HepG2 (cell line): ENCODE data around the gene HSPB8. TPM values are rescaled to one million over a fixed set of nuclear protein-coding genes. Genes with fewer than 3 reads are reported as not detected.

Experiments used
- ADNP ChIP-seq: sonication (generic); formaldehyde crosslinking; IDR thresholded peaks from 2 replicates; pipeline ENCODE4 v1.4.0; 2020; ENCODE audit warnings: missing genetic modification reagents
- ZMYM2 ChIP-seq: sonication (generic); formaldehyde crosslinking; IDR thresholded peaks from 2 replicates; pipeline ENCODE4 v1.8.0; 2022; ENCODE audit warnings: mild to moderate bottlenecking, missing genetic modification reagents
- ZNF746 ChIP-seq: sonication (generic); formaldehyde crosslinking; IDR thresholded peaks from 2 replicates; pipeline ENCODE4 v1.8.0; 2022; ENCODE audit warnings: mild to moderate bottlenecking, missing genetic modification reagents
- polyA plus RNA-seq, 8 experiments: library from polyadenylated mRNA; depleted of rRNA in 3 of 8; stranded (reverse) in 7 of 8; unstranded in 1 of 8; fragments of >200 nt; fragmentation: Illumina TruSeq in 4 of 8; extraction: Trizol in 4 of 8; gene quantifications; 2 replicates each; pipeline versions ENCODE4 v1.2.1 to v1.2.3, GENCODE V29; 2011 to 2016; ENCODE audit warnings: low read depth in 4 of 8, missing spikeins in 1 of 8, mixed read lengths in 1 of 8; ENCODE audit not compliant: insufficient read depth in 1 of 8
- total RNA-seq, 5 experiments: library from RNA; depleted of rRNA; stranded (reverse); fragments of >200 nt; fragmentation: Illumina TruSeq; extraction: Trizol; gene quantifications; 2 replicates each; pipeline ENCODE4 v1.2.3, GENCODE V29; 2016; ENCODE audit warnings: low read depth in 1 of 5
- TF ChIP-seq, protein P1 (sequence below): sonication (generic); formaldehyde crosslinking; IDR thresholded peaks from 2 replicates; pipeline ENCODE4 v1.4.0; 2020; ENCODE audit warnings: low read depth, missing genetic modification reagents
- TF ChIP-seq, protein P2 (sequence below): sonication (generic); formaldehyde crosslinking; IDR thresholded peaks from 2 replicates; pipeline ENCODE4 v1.4.0; 2020; ENCODE audit warnings: missing genetic modification reagents, mild to moderate bottlenecking, borderline replicate concordance
- TF ChIP-seq, protein P3 (sequence below): sonication (generic); formaldehyde crosslinking; IDR thresholded peaks from 2 replicates; pipeline ENCODE4 v1.8.0; 2022; ENCODE audit warnings: low read depth, missing genetic modification reagents

Gene HSPB8
- total and polyA plus RNA-seq, 2 of the 13 experiments (the other 11 are each of a cell fraction or from before 2014, with no cell fraction given), result 0.49 to 0.54 TPM

- TF ChIP-seq, protein P1, sequence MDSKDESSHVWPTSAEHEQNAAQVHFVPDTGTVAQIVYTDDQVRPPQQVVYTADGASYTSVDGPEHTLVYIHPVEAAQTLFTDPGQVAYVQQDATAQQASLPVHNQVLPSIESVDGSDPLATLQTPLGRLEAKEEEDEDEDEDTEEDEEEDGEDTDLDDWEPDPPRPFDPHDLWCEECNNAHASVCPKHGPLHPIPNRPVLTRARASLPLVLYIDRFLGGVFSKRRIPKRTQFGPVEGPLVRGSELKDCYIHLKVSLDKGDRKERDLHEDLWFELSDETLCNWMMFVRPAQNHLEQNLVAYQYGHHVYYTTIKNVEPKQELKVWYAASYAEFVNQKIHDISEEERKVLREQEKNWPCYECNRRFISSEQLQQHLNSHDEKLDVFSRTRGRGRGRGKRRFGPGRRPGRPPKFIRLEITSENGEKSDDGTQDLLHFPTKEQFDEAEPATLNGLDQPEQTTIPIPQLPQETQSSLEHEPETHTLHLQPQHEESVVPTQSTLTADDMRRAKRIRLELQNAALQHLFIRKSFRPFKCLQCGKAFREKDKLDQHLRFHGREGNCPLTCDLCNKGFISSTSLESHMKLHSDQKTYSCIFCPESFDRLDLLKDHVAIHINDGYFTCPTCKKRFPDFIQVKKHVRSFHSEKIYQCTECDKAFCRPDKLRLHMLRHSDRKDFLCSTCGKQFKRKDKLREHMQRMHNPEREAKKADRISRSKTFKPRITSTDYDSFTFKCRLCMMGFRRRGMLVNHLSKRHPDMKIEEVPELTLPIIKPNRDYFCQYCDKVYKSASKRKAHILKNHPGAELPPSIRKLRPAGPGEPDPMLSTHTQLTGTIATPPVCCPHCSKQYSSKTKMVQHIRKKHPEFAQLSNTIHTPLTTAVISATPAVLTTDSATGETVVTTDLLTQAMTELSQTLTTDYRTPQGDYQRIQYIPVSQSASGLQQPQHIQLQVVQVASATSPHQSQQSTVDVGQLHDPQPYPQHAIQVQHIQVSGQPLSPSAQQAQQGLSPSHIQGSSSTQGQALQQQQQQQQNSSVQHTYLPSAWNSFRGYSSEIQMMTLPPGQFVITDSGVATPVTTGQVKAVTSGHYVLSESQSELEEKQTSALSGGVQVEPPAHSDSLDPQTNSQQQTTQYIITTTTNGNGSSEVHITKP (CRISPR knock-in tag), result no peak
- TF ChIP-seq, protein P2, sequence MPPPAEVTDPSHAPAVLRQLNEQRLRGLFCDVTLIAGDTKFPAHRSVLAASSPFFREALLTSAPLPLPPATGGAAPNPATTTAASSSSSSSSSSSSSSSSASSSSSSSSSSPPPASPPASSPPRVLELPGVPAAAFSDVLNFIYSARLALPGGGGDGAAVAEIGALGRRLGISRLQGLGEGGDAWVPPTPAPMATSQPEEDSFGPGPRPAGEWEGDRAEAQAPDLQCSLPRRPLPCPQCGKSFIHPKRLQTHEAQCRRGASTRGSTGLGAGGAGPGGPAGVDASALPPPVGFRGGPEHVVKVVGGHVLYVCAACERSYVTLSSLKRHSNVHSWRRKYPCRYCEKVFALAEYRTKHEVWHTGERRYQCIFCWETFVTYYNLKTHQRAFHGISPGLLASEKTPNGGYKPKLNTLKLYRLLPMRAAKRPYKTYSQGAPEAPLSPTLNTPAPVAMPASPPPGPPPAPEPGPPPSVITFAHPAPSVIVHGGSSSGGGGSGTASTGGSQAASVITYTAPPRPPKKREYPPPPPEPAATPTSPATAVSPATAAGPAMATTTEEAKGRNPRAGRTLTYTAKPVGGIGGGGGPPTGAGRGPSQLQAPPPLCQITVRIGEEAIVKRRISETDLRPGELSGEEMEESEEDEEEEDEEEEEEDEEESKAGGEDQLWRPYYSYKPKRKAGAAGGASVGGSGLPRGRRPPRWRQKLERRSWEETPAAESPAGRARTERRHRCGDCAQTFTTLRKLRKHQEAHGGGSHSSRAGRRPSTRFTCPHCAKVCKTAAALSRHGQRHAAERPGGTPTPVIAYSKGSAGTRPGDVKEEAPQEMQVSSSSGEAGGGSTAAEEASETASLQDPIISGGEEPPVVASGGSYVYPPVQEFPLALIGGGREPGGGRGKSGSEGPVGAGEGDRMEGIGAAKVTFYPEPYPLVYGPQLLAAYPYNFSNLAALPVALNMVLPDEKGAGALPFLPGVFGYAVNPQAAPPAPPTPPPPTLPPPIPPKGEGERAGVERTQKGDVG (CRISPR knock-in tag), result no peak
- TF ChIP-seq, protein P3, sequence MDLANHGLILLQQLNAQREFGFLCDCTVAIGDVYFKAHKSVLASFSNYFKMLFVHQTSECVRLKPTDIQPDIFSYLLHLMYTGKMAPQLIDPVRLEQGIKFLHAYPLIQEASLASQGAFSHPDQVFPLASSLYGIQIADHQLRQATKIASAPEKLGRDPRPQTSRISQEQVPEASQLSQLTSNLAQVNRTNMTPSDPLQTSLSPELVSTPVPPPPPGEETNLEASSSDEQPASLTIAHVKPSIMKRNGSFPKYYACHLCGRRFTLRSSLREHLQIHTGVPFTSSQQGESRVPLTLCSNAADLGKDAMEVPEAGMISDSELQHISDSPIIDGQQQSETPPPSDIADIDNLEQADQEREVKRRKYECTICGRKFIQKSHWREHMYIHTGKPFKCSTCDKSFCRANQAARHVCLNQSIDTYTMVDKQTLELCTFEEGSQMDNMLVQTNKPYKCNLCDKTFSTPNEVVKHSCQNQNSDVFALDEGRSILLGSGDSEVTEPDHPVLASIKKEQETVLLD (CRISPR knock-in tag), result no peak
- no peak for TF ChIP-seq ADNP
- TF ChIP-seq ZNF746 (CRISPR knock-in tag), result no peak
- TF ChIP-seq ZMYM2 (CRISPR knock-in tag), result no peak
Measured at GRCh38 chr12:119239040-119239439, 60.3 kb downstream of the HSPB8 start (continued).
